Measurements from ENCODE around the gene TFAP2E. TPM values are rescaled to one million over a fixed set of nuclear protein-coding genes. Genes with fewer than 3 reads are reported as not detected.

TFAP2E gene
- total RNA-seq, 4 donors from 2014 or later: 1.4 TPM; not detected in 3

- TF ChIP-seq, protein P1, sequence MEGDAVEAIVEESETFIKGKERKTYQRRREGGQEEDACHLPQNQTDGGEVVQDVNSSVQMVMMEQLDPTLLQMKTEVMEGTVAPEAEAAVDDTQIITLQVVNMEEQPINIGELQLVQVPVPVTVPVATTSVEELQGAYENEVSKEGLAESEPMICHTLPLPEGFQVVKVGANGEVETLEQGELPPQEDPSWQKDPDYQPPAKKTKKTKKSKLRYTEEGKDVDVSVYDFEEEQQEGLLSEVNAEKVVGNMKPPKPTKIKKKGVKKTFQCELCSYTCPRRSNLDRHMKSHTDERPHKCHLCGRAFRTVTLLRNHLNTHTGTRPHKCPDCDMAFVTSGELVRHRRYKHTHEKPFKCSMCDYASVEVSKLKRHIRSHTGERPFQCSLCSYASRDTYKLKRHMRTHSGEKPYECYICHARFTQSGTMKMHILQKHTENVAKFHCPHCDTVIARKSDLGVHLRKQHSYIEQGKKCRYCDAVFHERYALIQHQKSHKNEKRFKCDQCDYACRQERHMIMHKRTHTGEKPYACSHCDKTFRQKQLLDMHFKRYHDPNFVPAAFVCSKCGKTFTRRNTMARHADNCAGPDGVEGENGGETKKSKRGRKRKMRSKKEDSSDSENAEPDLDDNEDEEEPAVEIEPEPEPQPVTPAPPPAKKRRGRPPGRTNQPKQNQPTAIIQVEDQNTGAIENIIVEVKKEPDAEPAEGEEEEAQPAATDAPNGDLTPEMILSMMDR (IDR thresholded peaks at IDR 0.05): no peak
- peak in 1 of 2 donors; percentile 14 for TF ChIP-seq POLR2A (IDR thresholded peaks at IDR 0.05)
- peaks cover 4 to 48% (median 6%) of the 10 kb centered on the region in 4 donors for H3K4me1 ChIP-seq
- DNase-seq: peak; percentile 96 to 98 (median 98)
- H3K4me3 ChIP-seq: peak within 1 kb of the TSS; percentile 85 to 98 (median 90)
- no peaks in the 10 kb centered on the region for H3K9me3 ChIP-seq
- H3K27ac ChIP-seq: peak within 1 kb of the TSS; percentile 92 to 98 (median 95)
- peaks cover 0 to 12% (median 0%) of the 10 kb centered on the region in 3 donors for H3K36me3 ChIP-seq
- H3K27me3 ChIP-seq: no peaks in the 10 kb centered on the region
These were observed 15.3 kb upstream of the TFAP2E start, which contains the start of gene NCDN for GRCh38 chr1:35557611-35558373. NCDN (plus strand) TSS chr1:35557799; CDS start chr1:35558191, 392 bp downstream.

DNA sequence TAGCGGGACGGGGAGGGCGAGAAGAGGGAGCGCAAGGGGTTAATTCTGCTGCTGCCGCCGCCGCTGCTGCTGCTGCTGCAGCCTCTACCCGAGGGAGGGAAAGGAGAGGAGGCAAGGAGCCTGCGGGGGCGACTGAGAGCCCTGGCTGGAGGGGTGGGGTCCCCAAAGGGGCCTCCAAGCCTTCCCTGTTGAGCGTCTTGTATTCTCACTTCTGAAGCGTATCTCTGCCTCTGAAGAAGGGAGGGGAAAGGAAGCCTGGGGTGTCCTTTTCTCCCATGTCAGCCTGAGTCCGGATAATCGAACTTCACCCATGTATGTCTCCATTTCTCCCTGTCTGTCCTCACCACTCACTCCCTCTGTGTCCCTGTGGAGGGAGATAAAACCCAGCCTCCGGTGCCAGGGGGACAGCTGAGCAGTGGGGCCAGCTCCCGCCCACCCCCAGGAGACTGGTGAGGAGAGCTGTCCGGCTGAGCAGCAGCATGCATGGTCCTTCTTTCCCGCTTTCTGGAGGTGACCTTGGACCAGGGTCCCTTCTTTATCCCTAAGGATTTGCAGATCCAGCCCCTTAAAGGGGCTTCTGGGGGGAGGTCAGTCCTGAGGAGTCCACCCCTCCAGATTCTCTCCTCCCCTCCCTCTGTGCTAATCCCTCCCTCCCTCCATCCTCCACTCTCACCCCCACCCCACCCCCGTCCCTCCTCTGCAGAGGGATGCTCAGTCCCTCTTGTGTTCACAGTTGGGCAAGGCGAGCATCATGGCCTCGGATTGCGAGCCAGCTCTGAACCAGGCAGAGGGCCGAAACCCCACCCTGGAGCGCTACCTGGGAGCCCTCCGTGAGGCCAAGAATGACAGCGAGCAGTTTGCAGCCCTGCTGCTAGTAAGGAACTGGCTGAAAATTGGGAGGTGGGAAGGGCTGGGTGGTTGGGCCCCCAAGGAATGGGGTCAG is 14.5 kb upstream of the TFAP2E start:
- Histone ChIP-seq H3K27me3 (no peaks in the 10 kb centered on the region), H3K4me3 (peak overlapping the region; percentile 85 to 98 (median 90)), H3K9me3 (no peaks in the 10 kb centered on the region), H3K4me1 (peaks cover 4 to 48% (median 6%) of the 10 kb centered on the region in 4 donors), H3K36me3 (peaks cover 0 to 4% (median 0%) of the 10 kb centered on the region in 3 donors), H3K27ac (peak overlapping the region; percentile 92 to 98 (median 95))
- no peak for DNase-seq
- no peak for TF ChIP-seq POLR2A (IDR thresholded peaks at IDR 0.05)
- TF ChIP-seq, protein P1 (IDR thresholded peaks at IDR 0.05): no peak

GRCh38 chr1:35559317-35559944 is 13.7 kb upstream of the TFAP2E start:
- DNase-seq: no peak
- H3K4me3 ChIP-seq: no peak overlapping the region
- no peaks in the 10 kb centered on the region for H3K27me3 ChIP-seq
- H3K36me3 ChIP-seq: no peaks in the 10 kb centered on the region
- H3K4me1 ChIP-seq: peaks cover 4 to 40% (median 6%) of the 10 kb centered on the region in 4 donors
- TF ChIP-seq, protein P1 (IDR thresholded peaks at IDR 0.05): no peak
- no peak for TF ChIP-seq POLR2A (IDR thresholded peaks at IDR 0.05)
- H3K27ac ChIP-seq: peak overlapping the region in 1 of 4 donors; percentile 98
- no peaks in the 10 kb centered on the region for H3K9me3 ChIP-seq

DNA sequence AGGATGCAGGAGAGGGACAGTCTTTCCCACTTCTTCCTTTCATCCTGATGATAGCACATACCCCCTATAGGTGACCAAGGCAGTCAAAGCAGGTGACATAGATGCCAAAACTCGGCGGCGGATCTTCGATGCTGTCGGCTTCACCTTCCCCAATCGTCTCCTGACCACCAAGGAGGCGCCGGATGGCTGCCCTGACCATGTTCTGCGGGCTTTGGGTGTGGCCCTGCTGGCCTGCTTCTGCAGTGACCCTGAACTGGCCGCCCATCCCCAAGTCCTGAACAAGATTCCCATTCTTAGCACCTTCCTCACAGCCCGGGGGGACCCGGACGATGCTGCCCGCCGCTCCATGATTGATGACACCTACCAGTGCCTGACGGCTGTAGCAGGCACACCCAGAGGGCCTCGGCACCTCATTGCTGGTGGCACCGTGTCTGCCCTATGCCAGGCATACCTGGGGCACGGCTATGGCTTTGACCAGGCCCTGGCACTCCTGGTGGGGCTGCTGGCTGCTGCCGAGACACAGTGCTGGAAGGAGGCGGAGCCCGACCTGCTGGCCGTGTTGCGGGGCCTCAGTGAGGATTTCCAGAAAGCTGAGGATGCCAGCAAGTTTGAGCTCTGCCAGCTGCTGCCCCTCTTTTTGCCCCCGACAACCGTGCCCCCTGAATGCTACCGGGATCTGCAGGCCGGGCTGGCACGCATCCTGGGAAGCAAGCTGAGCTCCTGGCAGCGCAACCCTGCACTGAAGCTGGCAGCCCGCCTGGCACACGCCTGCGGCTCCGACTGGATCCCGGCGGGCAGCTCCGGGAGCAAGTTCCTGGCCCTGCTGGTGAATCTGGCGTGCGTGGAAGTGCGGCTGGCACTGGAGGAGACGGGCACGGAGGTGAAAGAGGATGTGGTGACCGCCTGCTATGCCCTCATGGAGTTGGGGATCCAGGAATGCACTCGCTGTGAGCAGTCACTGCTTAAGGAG is 12.6 kb upstream of the TFAP2E start:
- no peaks in the 10 kb centered on the region for H3K9me3 ChIP-seq
- H3K27ac ChIP-seq: no peak overlapping the region
- TF ChIP-seq, protein P1 (IDR thresholded peaks at IDR 0.05): no peak
- TF ChIP-seq POLR2A (IDR thresholded peaks at IDR 0.05): no peak
- no peak for DNase-seq
- peaks cover 4 to 29% (median 6%) of the 10 kb centered on the region in 4 donors for H3K4me1 ChIP-seq
- H3K27me3 ChIP-seq: no peaks in the 10 kb centered on the region
- no peaks in the 10 kb centered on the region for H3K36me3 ChIP-seq
- H3K4me3 ChIP-seq: no peak overlapping the region
